Spleen (tissue), 7 donors: ENCODE results near the gene TBC1D32.

ENCODE experiments used
- POLR2A ChIP-seq, 3 donors: fragments of 450-650 bp; IDR thresholded peaks; one replicate each; pipeline ENCODE4 v1.5.1; 2017; ENCODE audit warnings: antibody characterized with exemption in 3 of 3, mild to moderate bottlenecking in 1 of 3
- POLR2AphosphoS5 ChIP-seq, 3 donors: sonication (generic); formaldehyde crosslinking; IDR thresholded peaks; one replicate each; pipeline ENCODE4 v1.5.1; 2017; ENCODE audit warnings: antibody characterized with exemption in 3 of 3
- TF ChIP-seq, protein P1 (sequence below), 11 experiments: fragments of 200-600 bp in 7 of 11; fragments of 450-650 bp in 4 of 11; sonication (generic) in 4 of 11; IDR thresholded peaks in 8 of 11; conservative IDR thresholded peaks in 3 of 11; 1 replicate in 7 of 11; 2 replicates in 4 of 11; pipeline versions ENCODE4 v1.4.0 to v1.8.0; 2016 to 2021; ENCODE audit warnings: antibody characterized with exemption in 11 of 11, inconsistent platforms in 4 of 11, mild to moderate bottlenecking in 1 of 11
- donor health status: DM: no; HTN: no; CAD: no; lungs with moderate emphysema.
- donor health status: DM: no; HTN: no; CAD: no.
- donor health status: DM: no; HTN: no; CAD: no.

DNA sequence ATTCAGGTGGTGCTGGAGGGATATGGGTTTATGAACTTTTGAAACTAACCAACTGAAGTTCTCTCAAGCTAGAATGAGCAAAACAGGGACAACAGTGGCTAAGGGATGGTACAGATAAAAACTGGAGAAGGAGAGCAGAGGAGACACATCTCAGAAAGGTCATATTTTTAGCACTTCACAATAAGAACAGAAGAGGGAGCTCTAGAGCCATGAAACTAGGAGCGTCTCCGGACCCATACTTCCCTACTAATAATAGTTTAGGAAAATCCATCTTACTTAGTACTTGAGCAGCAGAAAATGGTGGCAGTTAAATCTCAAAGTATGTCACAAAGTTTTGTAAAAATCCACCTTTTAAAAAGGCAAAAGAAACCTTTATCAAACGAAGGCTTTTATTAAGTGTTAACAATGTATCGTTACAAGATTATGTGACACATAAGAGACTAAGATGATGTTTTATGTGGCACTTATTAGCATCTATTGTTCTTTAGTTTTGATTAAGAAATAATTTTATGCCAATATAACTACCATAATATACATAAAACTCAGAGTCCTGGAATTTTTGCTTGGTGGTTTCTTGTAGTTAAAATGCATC lies 278.6 kb downstream of the TBC1D32 start:
- TF ChIP-seq, protein P1, sequence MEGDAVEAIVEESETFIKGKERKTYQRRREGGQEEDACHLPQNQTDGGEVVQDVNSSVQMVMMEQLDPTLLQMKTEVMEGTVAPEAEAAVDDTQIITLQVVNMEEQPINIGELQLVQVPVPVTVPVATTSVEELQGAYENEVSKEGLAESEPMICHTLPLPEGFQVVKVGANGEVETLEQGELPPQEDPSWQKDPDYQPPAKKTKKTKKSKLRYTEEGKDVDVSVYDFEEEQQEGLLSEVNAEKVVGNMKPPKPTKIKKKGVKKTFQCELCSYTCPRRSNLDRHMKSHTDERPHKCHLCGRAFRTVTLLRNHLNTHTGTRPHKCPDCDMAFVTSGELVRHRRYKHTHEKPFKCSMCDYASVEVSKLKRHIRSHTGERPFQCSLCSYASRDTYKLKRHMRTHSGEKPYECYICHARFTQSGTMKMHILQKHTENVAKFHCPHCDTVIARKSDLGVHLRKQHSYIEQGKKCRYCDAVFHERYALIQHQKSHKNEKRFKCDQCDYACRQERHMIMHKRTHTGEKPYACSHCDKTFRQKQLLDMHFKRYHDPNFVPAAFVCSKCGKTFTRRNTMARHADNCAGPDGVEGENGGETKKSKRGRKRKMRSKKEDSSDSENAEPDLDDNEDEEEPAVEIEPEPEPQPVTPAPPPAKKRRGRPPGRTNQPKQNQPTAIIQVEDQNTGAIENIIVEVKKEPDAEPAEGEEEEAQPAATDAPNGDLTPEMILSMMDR (IDR thresholded peaks at IDR 0.05 in 8 of 11, conservative IDR thresholded peaks at IDR 0.05 in 3 of 11), result peak in 9 of 11 experiments; percentile 29 to 67 (median 53)
- no peak for TF ChIP-seq POLR2A (IDR thresholded peaks at IDR 0.05)
- no peak for TF ChIP-seq POLR2AphosphoS5 (IDR thresholded peaks at IDR 0.05)
